ENCODE measurements around the gene PPP1R13B.
"Not testable (repeated sequence)": the region's sequence is repeated elsewhere in the genome, so short reads cannot be mapped to it uniquely, and the experiment has no call there.

The PPP1R13B gene

GRCh38 chr14:103702497-103703432, 144.6 kb downstream of the PPP1R13B start:
- no peak for DNase-seq (ENCODE audit: low read depth in 1 of 2, low spot score in 1 of 2)

- no peak for DNase-seq (ENCODE audit: low read depth in 1 of 2, low spot score in 1 of 2)
These were observed 145.3 kb downstream of the PPP1R13B start for GRCh38 chr14:103702095-103702494.

GRCh38 chr14:103700753-103701490, 146.5 kb downstream of the PPP1R13B start:
- no peak for DNase-seq (ENCODE audit: low read depth in 1 of 2, low spot score in 1 of 2)

- DNase-seq (ENCODE audit: low read depth in 1 of 2, low spot score in 1 of 2) = no peak
These were observed 147.2 kb downstream of the PPP1R13B start for GRCh38 chr14:103699901-103700752.

GRCh38 chr14:103699261-103699661, 148.1 kb downstream of the PPP1R13B start:
- no peak for DNase-seq (ENCODE audit: low read depth in 1 of 2, low spot score in 1 of 2)

- no peak for DNase-seq (ENCODE audit: low read depth in 1 of 2, low spot score in 1 of 2)
These were observed 148.8 kb downstream of the PPP1R13B start for GRCh38 chr14:103698380-103699260.

- no peak for DNase-seq (ENCODE audit: low read depth in 1 of 2, low spot score in 1 of 2)
These were observed 149.6 kb downstream of the PPP1R13B start for GRCh38 chr14:103697603-103698379.

GRCh38 chr14:103697206-103697602, 150.2 kb downstream of the PPP1R13B start:
- no peak for DNase-seq (ENCODE audit: low read depth in 1 of 2, low spot score in 1 of 2)

- DNase-seq (ENCODE audit: low read depth in 1 of 2, low spot score in 1 of 2) = no peak
These were observed 150.8 kb downstream of the PPP1R13B start for GRCh38 chr14:103696466-103697071.

- no peak for DNase-seq (ENCODE audit: low read depth in 1 of 2, low spot score in 1 of 2)
These were observed 151.3 kb downstream of the PPP1R13B start for GRCh38 chr14:103696070-103696402.

GRCh38 chr14:103695296-103696069, 151.9 kb downstream of the PPP1R13B start:
- no peak for DNase-seq (ENCODE audit: low read depth in 1 of 2, low spot score in 1 of 2)

- no peak for DNase-seq (ENCODE audit: low read depth in 1 of 2, low spot score in 1 of 2)
These were observed 152.8 kb downstream of the PPP1R13B start for GRCh38 chr14:103694572-103695026.

- no peak for DNase-seq (ENCODE audit: low read depth in 1 of 2, low spot score in 1 of 2)
These were observed 153.9 kb downstream of the PPP1R13B start for GRCh38 chr14:103693515-103693914.

- no peak for DNase-seq (ENCODE audit: low read depth in 1 of 2, low spot score in 1 of 2)
These were observed 154.5 kb downstream of the PPP1R13B start for GRCh38 chr14:103692871-103693270.

GRCh38 chr14:103692159-103692558, 155.2 kb downstream of the PPP1R13B start:
- DNase-seq (ENCODE audit: low read depth in 1 of 2, low spot score in 1 of 2) = no peak

GRCh38 chr14:103691655-103692054, 155.7 kb downstream of the PPP1R13B start:
- not testable (repeated sequence) for DNase-seq (ENCODE audit: low read depth in 1 of 2, low spot score in 1 of 2)

GRCh38 chr14:103690332-103690731, 157.0 kb downstream of the PPP1R13B start:
- DNase-seq (ENCODE audit: low read depth in 1 of 2, low spot score in 1 of 2) = no peak
